Peyer's patch (tissue), 4 donors: Measurements from ENCODE around the gene PTCRA.

Experiments
- CTCF ChIP-seq, 6 experiments: fragments of 450-650 bp in 4 of 6; fragments of 200-600 bp in 2 of 6; sonication (generic) in 1 of 6; IDR thresholded peaks; one replicate each; pipeline ENCODE4 v1.5.1; 2017 to 2019; ENCODE audit warnings: antibody characterized with exemption in 6 of 6, mild to moderate bottlenecking in 3 of 6, moderate library complexity in 1 of 6
- POLR2A ChIP-seq, 2 donors: fragments of 450-650 bp; IDR thresholded peaks; one replicate each; pipeline ENCODE4 v1.5.1; 2017; ENCODE audit warnings: antibody characterized with exemption in 2 of 2, mild to moderate bottlenecking in 2 of 2, moderate library complexity in 2 of 2

GRCh38 chr6:42947950-42948349 lies 32.1 kb downstream of the PTCRA start:
- TF ChIP-seq CTCF (IDR thresholded peaks at IDR 0.05) (no peak), POLR2A (IDR thresholded peaks at IDR 0.05) (no peak)
